Hematopoietic multipotent progenitor cell treated with erythropoietin and hydrocortisone succinate and interleukin-3 and kit ligand, for 17 days (in vitro differentiated cells): Measurements from ENCODE around the gene MTCL3.

Source experiments
- DNase-seq: peaks from one replicate; pipeline ENCODE4 v3.0.0-alpha.2; 2015; ENCODE audit warnings: low spot score

The MTCL3 gene

DNA sequence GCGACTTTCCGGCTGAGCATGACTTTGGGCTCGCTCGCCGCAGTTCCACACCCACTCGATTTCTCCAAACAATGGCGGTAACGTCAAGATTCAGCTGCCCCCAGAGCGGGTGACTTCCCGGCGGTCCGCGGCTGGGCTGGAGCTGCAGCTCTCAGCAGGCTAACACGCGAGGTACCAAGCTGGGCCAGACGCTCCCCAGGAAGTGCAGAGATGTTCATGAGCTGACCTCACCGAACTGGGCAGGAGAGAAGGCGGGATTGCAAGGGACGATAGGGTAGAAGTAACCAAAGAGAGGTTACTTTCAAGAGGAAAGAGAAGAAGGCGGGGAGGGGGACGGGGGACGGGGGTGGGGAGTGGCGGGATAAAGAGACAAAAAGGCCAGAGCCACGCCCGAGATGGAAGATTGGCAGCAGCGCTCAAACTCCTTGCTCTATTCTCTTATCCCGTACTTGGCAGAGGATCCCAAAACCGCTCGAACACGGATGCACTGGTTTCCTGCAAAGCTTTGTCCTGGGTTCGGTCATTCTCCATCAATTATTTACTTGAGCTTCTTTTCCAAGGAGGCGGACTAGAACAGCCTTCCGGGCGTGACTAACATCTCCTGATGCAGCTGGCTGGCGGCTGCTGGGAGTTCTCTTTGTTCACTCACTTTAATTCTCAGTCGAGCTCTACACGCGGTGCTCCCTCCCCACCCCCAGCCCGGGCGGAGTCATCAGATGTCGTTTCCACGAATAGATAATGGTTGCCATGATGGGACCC is at the start of gene MTCL3:
TSS of gene MTCL3 (minus strand) at position 626 of the 759 bp plus-strand sequence.
- no peak for DNase-seq

GRCh38 chr6:127567476-127567875 is 48.3 kb upstream of the MTCL3 start:
- DNase-seq: no peak

- no peak for DNase-seq
Observed at GRCh38 chr6:127566651-127567050, 47.5 kb upstream of the MTCL3 start.

- no peak for DNase-seq
Observed at GRCh38 chr6:127566119-127566518, 47.0 kb upstream of the MTCL3 start.

- no peak for DNase-seq
Observed at GRCh38 chr6:127564761-127565160, 45.6 kb upstream of the MTCL3 start.

DNA sequence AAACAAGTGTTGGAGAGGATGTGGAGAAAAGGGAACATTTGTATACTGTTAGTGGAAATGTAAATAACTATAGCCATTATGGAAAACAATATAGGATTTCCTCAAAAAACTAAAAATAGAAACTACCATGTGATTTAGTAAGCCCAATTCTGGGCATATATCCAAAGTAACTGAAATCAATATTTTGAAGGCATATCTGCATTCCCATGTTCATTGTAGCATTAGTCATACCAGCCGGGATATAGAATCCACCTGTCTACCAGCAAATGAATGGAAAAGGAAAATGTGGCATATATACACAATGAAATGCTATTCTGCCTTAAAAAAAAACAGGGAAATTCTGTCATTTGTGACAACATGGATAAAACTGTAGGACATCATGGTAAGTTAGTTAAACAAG is 42.5 kb upstream of the MTCL3 start:
- no peak for DNase-seq

DNA sequence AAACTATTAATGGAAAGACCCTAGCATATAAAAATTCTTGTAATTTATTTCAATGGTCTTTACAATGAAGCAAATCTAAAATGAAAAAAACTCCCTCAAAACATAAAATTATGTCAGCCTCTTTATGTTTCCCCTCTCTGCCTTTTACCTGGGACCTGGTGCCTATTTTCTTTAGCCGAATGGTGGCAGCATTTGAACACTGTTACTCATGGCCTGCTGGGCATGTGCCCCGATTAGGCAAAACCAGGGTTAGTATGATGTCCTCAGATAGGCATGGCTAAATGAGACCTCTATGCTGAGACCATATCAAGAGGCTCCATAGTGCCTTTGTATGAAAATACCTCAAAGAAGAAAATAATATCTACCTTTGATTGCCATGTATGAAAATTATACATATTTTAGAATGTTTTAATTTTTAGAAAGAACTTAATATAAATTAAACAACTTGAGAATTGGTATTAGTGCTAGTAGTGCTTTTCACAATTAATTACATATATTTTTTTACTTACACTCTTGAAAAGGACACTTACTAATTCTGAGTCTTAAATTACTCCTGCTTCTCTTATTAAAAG is 35.4 kb upstream of the MTCL3 start:
- no peak for DNase-seq

- DNase-seq: no peak
Observed at GRCh38 chr6:127550403-127550802, 31.3 kb upstream of the MTCL3 start.

- DNase-seq: no peak
Observed at GRCh38 chr6:127547904-127548649, 28.9 kb upstream of the MTCL3 start.

DNA sequence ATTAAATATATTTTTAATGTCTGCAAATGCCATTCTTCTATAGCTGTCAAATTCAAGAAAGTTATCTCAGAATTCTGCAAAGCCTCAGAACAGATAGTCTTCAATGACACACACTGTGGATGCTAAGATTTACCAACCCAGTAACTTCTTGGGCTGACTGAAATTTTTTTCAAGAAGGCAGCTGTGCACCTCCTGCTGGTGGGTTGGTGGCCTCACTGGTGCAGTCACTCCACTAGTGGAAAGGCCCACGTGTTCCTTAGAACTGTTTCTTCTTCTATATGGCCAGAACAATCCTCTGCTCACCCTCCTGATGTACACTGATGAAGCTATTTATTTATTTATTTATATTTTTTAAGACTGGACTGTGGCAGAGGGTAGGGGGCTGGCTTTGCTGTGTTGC is 28.1 kb upstream of the MTCL3 start:
- no peak for DNase-seq

DNA sequence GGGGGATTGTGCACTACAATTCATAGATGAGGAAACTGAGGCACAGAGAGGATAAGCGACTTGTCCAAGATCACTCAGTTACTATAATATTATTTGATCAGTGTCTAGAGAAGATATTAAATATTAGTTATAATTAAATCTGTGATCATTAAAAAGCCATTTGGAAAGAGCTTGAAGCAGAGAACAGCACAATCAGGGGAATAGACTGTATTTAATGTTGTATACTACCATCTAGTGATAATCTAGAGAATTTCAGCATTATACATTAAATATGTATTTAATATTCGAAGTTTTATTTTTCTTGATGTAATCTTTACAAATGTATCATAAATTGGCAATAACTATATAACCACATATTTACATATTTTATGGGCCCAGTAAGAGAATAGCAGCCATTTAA is 20.1 kb upstream of the MTCL3 start:
- no peak for DNase-seq

DNA sequence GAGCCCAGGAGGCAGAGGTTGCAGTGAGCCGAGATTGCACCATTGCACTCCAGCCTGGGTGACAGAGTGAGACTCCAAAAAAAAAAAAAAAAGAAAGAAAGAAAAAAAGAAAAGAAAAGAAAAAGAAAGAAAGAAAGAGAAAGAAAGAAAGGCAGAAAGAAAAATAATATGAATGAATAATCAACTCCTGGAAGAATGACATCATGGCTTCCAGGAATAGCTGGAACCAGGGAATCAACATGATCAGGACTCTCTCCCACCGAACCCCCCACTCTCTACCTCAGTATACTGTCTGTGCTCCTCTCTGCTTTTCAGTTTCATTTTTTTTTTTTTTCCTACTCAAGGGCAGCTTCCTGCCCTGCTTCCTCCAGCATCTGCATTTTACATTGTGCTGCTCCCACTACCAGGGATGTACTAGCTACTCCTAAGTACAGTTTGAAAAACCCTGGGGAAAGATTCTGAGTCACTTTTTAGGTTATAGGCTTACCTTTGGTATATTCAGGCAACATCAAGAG is 19.7 kb upstream of the MTCL3 start:
- DNase-seq: no peak

- no peak for DNase-seq
Observed at GRCh38 chr6:127533736-127534135, 14.6 kb upstream of the MTCL3 start.

- no peak for DNase-seq
Observed at GRCh38 chr6:127533011-127533410, 13.9 kb upstream of the MTCL3 start.

GRCh38 chr6:127522714-127523113 is 3.6 kb upstream of the MTCL3 start:
- no peak for DNase-seq

- no peak for DNase-seq
Observed at GRCh38 chr6:127520066-127520465, 931 bp upstream of the MTCL3 start.

DNA sequence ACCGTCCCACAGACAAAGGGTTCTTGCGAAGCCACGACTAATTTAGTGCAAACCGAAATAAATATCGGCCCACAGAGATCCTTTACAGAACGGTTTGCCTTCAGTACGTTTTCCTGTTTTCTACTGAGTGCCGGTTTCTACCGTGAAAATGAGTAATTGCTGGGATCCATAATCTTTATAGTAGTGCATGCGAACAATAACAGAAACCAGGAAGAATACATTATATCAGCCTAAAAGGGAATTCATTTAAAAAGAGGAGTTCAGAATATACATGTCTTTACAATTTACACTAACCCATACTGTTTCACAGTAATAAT is 292 bp upstream of the MTCL3 start:
- DNase-seq: no peak

DNA sequence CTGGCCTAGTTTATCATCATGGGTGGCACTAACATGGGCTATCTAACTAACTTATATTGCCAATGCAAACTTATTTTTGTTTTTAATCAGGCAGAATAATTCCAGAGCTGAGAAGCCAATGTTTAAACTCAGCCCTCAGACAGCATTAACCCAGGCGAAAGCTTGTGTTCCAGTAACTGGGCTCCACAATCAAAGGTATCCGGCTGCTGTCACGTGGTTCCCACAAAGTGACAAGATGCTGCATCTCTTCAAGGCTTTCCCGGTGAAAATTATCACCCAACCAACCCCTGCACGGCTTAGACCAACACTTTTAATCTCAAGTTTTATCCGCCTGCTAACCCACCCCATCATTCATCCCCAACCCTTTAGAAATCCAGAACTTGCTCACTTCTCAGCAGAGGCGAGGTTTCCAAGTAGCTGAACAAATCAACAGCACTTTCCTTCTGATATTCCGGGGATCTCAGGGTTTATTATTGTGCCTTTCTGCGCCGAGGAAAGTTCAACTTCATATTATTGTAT is 885 bp downstream of the MTCL3 start:
- no peak for DNase-seq

- no peak for DNase-seq
Observed at GRCh38 chr6:127517693-127518092, 1.4 kb downstream of the MTCL3 start.

DNA sequence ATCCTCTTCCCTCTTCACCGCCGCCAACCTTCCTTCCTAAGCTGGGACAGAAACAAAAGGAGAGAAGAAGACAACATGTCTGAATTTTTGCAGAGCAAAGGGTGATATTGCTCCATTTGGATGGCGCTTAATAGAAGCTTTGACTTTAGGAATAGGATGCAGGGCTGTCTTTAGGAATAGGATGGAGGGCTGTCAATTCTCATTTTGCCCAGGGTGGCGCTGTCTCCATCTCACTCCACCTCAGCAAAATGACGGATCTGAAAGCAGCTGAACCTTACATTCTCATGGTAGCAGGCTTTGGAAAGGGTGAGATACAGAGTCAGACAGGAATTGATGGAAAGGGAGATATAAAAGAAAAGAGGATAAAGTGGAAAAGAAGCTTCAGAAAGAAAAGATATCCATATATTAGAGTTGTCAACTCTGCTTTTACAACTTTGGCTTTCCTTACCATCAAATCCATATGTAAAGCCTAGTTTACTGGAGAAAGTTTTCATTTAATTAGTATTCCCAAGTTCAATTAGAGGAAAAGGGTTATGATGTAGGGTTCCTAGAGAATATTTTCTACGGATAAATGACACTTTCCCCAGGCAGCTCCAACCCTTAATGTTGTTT is 2.4 kb downstream of the MTCL3 start:
- no peak for DNase-seq

GRCh38 chr6:127515794-127516661 is 3.1 kb downstream of the MTCL3 start:
- no peak for DNase-seq
